ENCODE data around the gene SLC2A5.

SLC2A5 gene

GRCh38 chr1:9041116-9041779 lies 28.2 kb downstream of the SLC2A5 start:
- no peak for DNase-seq (ENCODE audit: low spot score)
- no peak overlapping the region for H3K27ac ChIP-seq
- no peak for TF ChIP-seq CTCF (IDR thresholded peaks at IDR 0.05)
- no peak overlapping the region for H3K4me3 ChIP-seq

- H3K27ac ChIP-seq = no peak overlapping the region
- no peak for DNase-seq (ENCODE audit: low spot score)
- no peak for TF ChIP-seq CTCF (IDR thresholded peaks at IDR 0.05)
Observed at GRCh38 chr1:9040659-9041030, 28.8 kb downstream of the SLC2A5 start.

GRCh38 chr1:9039761-9040658 lies 29.4 kb downstream of the SLC2A5 start:
- Histone ChIP-seq H3K27ac (no peak overlapping the region), H3K4me3 (no peak overlapping the region)
- no peak for TF ChIP-seq CTCF (IDR thresholded peaks at IDR 0.05)
- no peak for DNase-seq (ENCODE audit: low spot score)

More at GRCh38 chr1:9040659-9041030, 28.8 kb downstream of the SLC2A5 start:
- no peak overlapping the region for H3K4me3 ChIP-seq

- DNase-seq (ENCODE audit: low spot score) = no peak
- no peak overlapping the region for H3K4me3 ChIP-seq
- H3K27ac ChIP-seq = no peak overlapping the region
- TF ChIP-seq CTCF (IDR thresholded peaks at IDR 0.05) = no peak
Observed at GRCh38 chr1:9038881-9039760, 30.3 kb downstream of the SLC2A5 start.

- H3K4me3 ChIP-seq = no peak overlapping the region
- no peak for DNase-seq (ENCODE audit: low spot score)
- no peak for TF ChIP-seq CTCF (IDR thresholded peaks at IDR 0.05)
- H3K27ac ChIP-seq = no peak overlapping the region
Observed at GRCh38 chr1:9038338-9038650, 31.1 kb downstream of the SLC2A5 start.

- no peak for TF ChIP-seq CTCF (IDR thresholded peaks at IDR 0.05)
- Histone ChIP-seq H3K27ac (no peak overlapping the region), H3K4me3 (no peak overlapping the region)
- no peak for DNase-seq (ENCODE audit: low spot score)
Observed at GRCh38 chr1:9037476-9038337, 31.7 kb downstream of the SLC2A5 start.

Data from coronary artery (tissue), 2 donors.